ENCODE results near the gene PITPNM1. TPM values are rescaled to one million over a fixed set of nuclear protein-coding genes. Genes with fewer than 3 reads are reported as not detected.
"Not testable (repeated sequence)": the region's sequence is repeated elsewhere in the genome, so short reads cannot be mapped to it uniquely, and the experiment has no call there.

Gene PITPNM1
- total and polyA plus RNA-seq, 3 experiments from 2014 or later, result 49.6 to 109 (median 94.0) TPM

GRCh38 chr11:67466962-67467771, 38.0 kb downstream of the PITPNM1 start:
- H3K27ac ChIP-seq (ENCODE audit: low read depth, low read length), result no peak overlapping the region
- Mint-ChIP-seq H3K27ac (peak overlapping the region; percentile 39 to 97 (median 73)), H3K4me3 (peak overlapping the region; percentile 62 to 92 (median 88)), H3K9me3 (no peaks in the 10 kb centered on the region), H3K4me1 (peaks cover 11 to 48% (median 34%) of the 10 kb centered on the region in 3 donors), H3K36me3 (peaks cover 0 to 11% (median 0%) of the 10 kb centered on the region in 3 donors), H3K27me3 (no peaks in the 10 kb centered on the region)
- H3K9me3 ChIP-seq (ENCODE audit: low read length), result no peaks in the 10 kb centered on the region
- CTCF ChIA-PET, result interaction anchor here (0.6 to 4.8 kb wide), 9 partner anchors 15 to 85 kb away, joined by 3 to 38 read pairs (median 5); partner anchors contain the start of genes GPR152, PITPNM1, PPP1CA and PTPRCAP
- no peaks in the 10 kb centered on the region for H3K27me3 ChIP-seq (ENCODE audit: insufficient read depth, low read length, poor library complexity, severe bottlenecking)
- no peaks in the 10 kb centered on the region for H3K36me3 ChIP-seq (ENCODE audit: insufficient read depth, low read length)
- DNase-seq, result no peak
- H3K4me1 ChIP-seq (ENCODE audit: insufficient read depth, low read length), result peaks cover 39% of the 10 kb centered on the region
- POLR2A ChIA-PET, result interaction anchor here (0.6 to 3.9 kb wide), 6 partner anchors 25 to 65 kb away, joined by 3 to 38 read pairs (median 13); partner anchors contain the start of genes PPP1CA, PTPRCAP and TBC1D10C
- H3K4me3 ChIP-seq (ENCODE audit: low read length), result no peak overlapping the region

GRCh38 chr11:67466367-67466766, 38.8 kb downstream of the PITPNM1 start:
- Mint-ChIP-seq H3K9me3 (no peaks in the 10 kb centered on the region), H3K4me1 (peaks cover 11 to 48% (median 34%) of the 10 kb centered on the region in 3 donors), H3K27ac (peak overlapping the region in 1 of 8 donors; percentile 84), H3K27me3 (no peaks in the 10 kb centered on the region), H3K4me3 (peak overlapping the region in 2 of 7 donors; percentile 27 to 46), H3K36me3 (peaks cover 0 to 11% (median 0%) of the 10 kb centered on the region in 3 donors)
- no peak overlapping the region for H3K27ac ChIP-seq (ENCODE audit: low read depth, low read length)
- ChIA-PET CTCF (interaction anchor here (0.6 to 4.8 kb wide), 8 partner anchors 22 to 115 kb away, joined by 3 to 38 read pairs (median 5); partner anchors contain the start of genes PPP1CA and PTPRCAP), POLR2A (interaction anchor here (0.6 kb wide), 2 partner anchors 22 to 26 kb away, joined by 3 read pairs; no protein-coding TSS in a partner anchor)
- no peak overlapping the region for H3K4me3 ChIP-seq (ENCODE audit: low read length)
- H3K36me3 ChIP-seq (ENCODE audit: insufficient read depth, low read length), result no peaks in the 10 kb centered on the region
- H3K4me1 ChIP-seq (ENCODE audit: insufficient read depth, low read length), result peaks cover 39% of the 10 kb centered on the region
- no peak for DNase-seq
- no peaks in the 10 kb centered on the region for H3K9me3 ChIP-seq (ENCODE audit: low read length)
- no peaks in the 10 kb centered on the region for H3K27me3 ChIP-seq (ENCODE audit: insufficient read depth, low read length, poor library complexity, severe bottlenecking)

DNA sequence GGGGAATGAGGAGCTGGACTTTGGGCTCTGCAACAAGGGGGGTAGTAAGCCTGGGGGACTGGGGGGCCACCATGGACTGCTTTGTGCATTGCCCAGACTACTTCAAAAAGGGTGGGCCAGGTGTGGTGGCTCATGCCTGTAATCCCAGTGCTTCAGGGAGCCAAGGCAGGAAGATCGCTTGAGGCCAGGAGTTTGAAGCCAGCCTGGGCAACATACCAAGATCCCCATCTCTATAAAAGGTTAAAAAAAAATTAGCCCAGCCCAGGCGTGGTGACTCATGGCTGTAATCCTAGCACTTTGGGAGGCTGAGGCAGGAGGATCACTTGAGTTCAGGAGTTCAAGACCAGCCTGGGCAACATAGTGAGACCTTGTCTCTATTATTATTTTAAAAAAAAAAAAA, 39.6 kb downstream of the PITPNM1 start:
- POLR2A ChIA-PET, result interaction anchor here (0.6 to 1.8 kb wide), 9 partner anchors 21 to 226 kb away, joined by 3 to 17 read pairs (median 3); partner anchors contain the start of genes PPP1CA, PTPRCAP, RAD9A and RPS6KB2
- not testable (repeated sequence) for H3K27me3 Mint-ChIP-seq
- peaks cover 39% of the 10 kb centered on the region for H3K4me1 ChIP-seq (ENCODE audit: insufficient read depth, low read length)

GRCh38 chr11:67465189-67465510, 40.0 kb downstream of the PITPNM1 start:
- ChIA-PET CTCF (interaction anchor here (1.0 to 2.0 kb wide), 6 partner anchors 28 to 177 kb away, joined by 3 to 10 read pairs (median 5); partner anchors contain the start of genes ANKRD13D, PPP1CA and PTPRCAP), POLR2A (interaction anchor here (0.6 to 1.8 kb wide), 10 partner anchors 19 to 225 kb away, joined by 3 to 17 read pairs (median 3); partner anchors contain the start of genes PPP1CA, PTPRCAP, RAD9A and RPS6KB2)
- Histone ChIP-seq H3K4me3 (ENCODE audit: low read length) (peak overlapping the region; percentile 57), H3K27ac (ENCODE audit: low read depth, low read length) (peak overlapping the region; percentile 79), H3K4me1 (ENCODE audit: insufficient read depth, low read length) (peaks cover 39% of the 10 kb centered on the region), H3K36me3 (ENCODE audit: insufficient read depth, low read length) (no peaks in the 10 kb centered on the region), H3K27me3 (ENCODE audit: insufficient read depth, low read length, poor library complexity, severe bottlenecking) (no peaks in the 10 kb centered on the region), H3K9me3 (ENCODE audit: low read length) (no peaks in the 10 kb centered on the region)
- H3K4me3 Mint-ChIP-seq, result peak overlapping the region; percentile 82 to 95 (median 86)
- peak overlapping the region; percentile 78 to 97 (median 92) for H3K27ac Mint-ChIP-seq
- no peaks in the 10 kb centered on the region for H3K9me3 Mint-ChIP-seq
- H3K27me3 Mint-ChIP-seq, result no peaks in the 10 kb centered on the region
- H3K4me1 Mint-ChIP-seq, result peaks cover 11 to 48% (median 32%) of the 10 kb centered on the region in 3 donors
- H3K36me3 Mint-ChIP-seq, result peaks cover 0 to 11% (median 0%) of the 10 kb centered on the region in 3 donors
- no peak for DNase-seq

More for the DNA sequence above, 39.6 kb downstream of the PITPNM1 start:
- peaks cover 0 to 11% (median 0%) of the 10 kb centered on the region in 3 donors for H3K36me3 Mint-ChIP-seq
- not testable (repeated sequence) for H3K36me3 ChIP-seq (ENCODE audit: insufficient read depth, low read length); DNase-seq; H3K27me3 ChIP-seq (ENCODE audit: insufficient read depth, low read length, poor library complexity, severe bottlenecking); H3K9me3 Mint-ChIP-seq; H3K9me3 ChIP-seq (ENCODE audit: low read length)
- peak overlapping the region; percentile 82 to 95 (median 86) for H3K4me3 Mint-ChIP-seq
- CTCF ChIA-PET, result interaction anchor here (1.0 to 2.0 kb wide), 6 partner anchors 29 to 177 kb away, joined by 3 to 10 read pairs (median 5); partner anchors contain the start of genes ANKRD13D, PPP1CA and PTPRCAP
- Histone ChIP-seq H3K27ac (ENCODE audit: low read depth, low read length) (peak overlapping the region; percentile 79), H3K4me3 (ENCODE audit: low read length) (peak overlapping the region; percentile 57)
- peak overlapping the region; percentile 78 to 97 (median 92) for H3K27ac Mint-ChIP-seq
- peaks cover 11 to 48% (median 32%) of the 10 kb centered on the region in 3 donors for H3K4me1 Mint-ChIP-seq

- no peaks in the 10 kb centered on the region for H3K9me3 Mint-ChIP-seq
- CTCF ChIA-PET, result interaction anchor here (1.4 to 2.0 kb wide), 5 partner anchors 28 to 176 kb away, joined by 3 to 10 read pairs (median 5); partner anchors contain the start of genes ANKRD13D, PPP1CA and PTPRCAP
- peak; percentile 90 to 96 (median 90) for DNase-seq
- H3K4me1 Mint-ChIP-seq, result peaks cover 15 to 53% (median 36%) of the 10 kb centered on the region in 3 donors
- POLR2A ChIA-PET, result interaction anchor here (0.6 to 1.8 kb wide), 10 partner anchors 20 to 225 kb away, joined by 3 to 17 read pairs (median 3); partner anchors contain the start of genes PPP1CA, PTPRCAP, RAD9A and RPS6KB2
- peak overlapping the region; percentile 82 to 95 (median 86) for H3K4me3 Mint-ChIP-seq
- H3K27ac ChIP-seq (ENCODE audit: low read depth, low read length), result peak overlapping the region; percentile 79
- peak overlapping the region; percentile 78 to 97 (median 92) for H3K27ac Mint-ChIP-seq
- H3K36me3 Mint-ChIP-seq, result peaks cover 0 to 11% (median 0%) of the 10 kb centered on the region in 3 donors
- peak overlapping the region; percentile 58 for H3K4me3 ChIP-seq (ENCODE audit: low read length)
- H3K4me1 ChIP-seq (ENCODE audit: insufficient read depth, low read length), result peaks cover 39% of the 10 kb centered on the region
- no peaks in the 10 kb centered on the region for H3K9me3 ChIP-seq (ENCODE audit: low read length)
- H3K27me3 ChIP-seq (ENCODE audit: insufficient read depth, low read length, poor library complexity, severe bottlenecking), result no peaks in the 10 kb centered on the region
- H3K36me3 ChIP-seq (ENCODE audit: insufficient read depth, low read length), result no peaks in the 10 kb centered on the region
- H3K27me3 Mint-ChIP-seq, result no peaks in the 10 kb centered on the region
Measured at GRCh38 chr11:67464411-67465188, 40.6 kb downstream of the PITPNM1 start.

DNA sequence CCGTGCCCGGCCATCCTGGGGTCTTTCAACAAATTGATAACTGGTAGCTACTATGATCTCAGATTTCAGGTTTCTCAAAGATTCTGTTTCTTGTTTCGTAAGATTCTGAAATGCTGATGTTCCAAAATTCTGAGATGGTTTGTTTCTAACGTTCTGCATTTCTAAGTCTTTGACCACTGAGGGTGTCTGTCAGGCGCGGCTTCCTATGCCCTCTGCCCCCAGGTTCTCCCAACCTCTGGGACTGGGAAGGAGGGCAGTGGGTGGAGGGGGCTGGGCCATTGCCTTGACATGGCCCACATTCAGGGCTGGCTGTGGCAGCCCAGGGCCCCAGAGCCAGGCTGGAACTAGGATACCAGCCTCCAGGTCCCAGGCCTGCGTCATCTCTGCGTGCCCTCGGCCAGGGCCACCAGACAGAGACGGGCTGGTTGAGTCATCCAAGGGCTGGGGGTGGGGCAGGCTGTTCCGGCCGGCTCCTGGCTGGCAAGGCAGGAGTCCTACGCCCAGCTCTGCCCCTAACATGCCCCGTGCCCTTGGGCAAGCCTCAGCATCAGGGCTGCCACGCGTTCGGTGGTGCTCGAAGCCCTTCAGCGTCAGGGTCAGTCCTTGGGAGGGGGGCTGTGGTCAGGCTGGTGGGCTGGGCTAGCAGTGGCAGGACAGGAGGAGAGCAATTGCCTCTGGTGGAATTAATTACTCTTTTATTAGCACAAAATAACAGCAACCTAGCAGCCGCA, 41.3 kb downstream of the PITPNM1 start:
- H3K9me3 Mint-ChIP-seq, result no peaks in the 10 kb centered on the region
- Histone ChIP-seq H3K4me3 (ENCODE audit: low read length) (peak overlapping the region; percentile 58), H3K27me3 (ENCODE audit: insufficient read depth, low read length, poor library complexity, severe bottlenecking) (no peaks in the 10 kb centered on the region), H3K36me3 (ENCODE audit: insufficient read depth, low read length) (no peaks in the 10 kb centered on the region), H3K9me3 (ENCODE audit: low read length) (no peaks in the 10 kb centered on the region), H3K4me1 (ENCODE audit: insufficient read depth, low read length) (peaks cover 39% of the 10 kb centered on the region), H3K27ac (ENCODE audit: low read depth, low read length) (peak overlapping the region; percentile 78)
- H3K4me1 Mint-ChIP-seq, result peaks cover 15 to 49% (median 32%) of the 10 kb centered on the region in 3 donors
- peaks cover 0 to 11% (median 0%) of the 10 kb centered on the region in 3 donors for H3K36me3 Mint-ChIP-seq
- ChIA-PET POLR2A (no interaction called here), CTCF (interaction anchor here (1.9 kb wide), 1 partner anchor 175 kb away, joined by 4 read pairs; the partner anchor contains the start of gene ANKRD13D)
- no peaks in the 10 kb centered on the region for H3K27me3 Mint-ChIP-seq
- no peak for DNase-seq
- peak overlapping the region in 5 of 7 donors; percentile 84 to 95 (median 88) for H3K4me3 Mint-ChIP-seq
- peak overlapping the region; percentile 78 to 94 (median 92) for H3K27ac Mint-ChIP-seq
